Measurements from ENCODE around the gene PDE11A.

The PDE11A gene

GRCh38 chr2:177882501-177882900 is 190.1 kb downstream of the PDE11A start:
- Mint-ChIP-seq H3K4me1 (peaks cover 9% of the 10 kb centered on the region), H3K4me3 (no peak overlapping the region), H3K27ac (no peak overlapping the region), H3K36me3 (ENCODE audit: low read depth) (no peaks in the 10 kb centered on the region), H3K27me3 (ENCODE audit: low read depth, poor library complexity) (no peaks in the 10 kb centered on the region), H3K9me3 (peaks cover 6% of the 10 kb centered on the region)
- no peak for TF ChIP-seq CTCF (IDR thresholded peaks at IDR 0.05)
- no peak for DNase-seq

GRCh38 chr2:177881921-177882320 is 190.7 kb downstream of the PDE11A start:
- peaks cover 6% of the 10 kb centered on the region for H3K4me1 Mint-ChIP-seq
- DNase-seq = no peak
- H3K4me3 Mint-ChIP-seq = no peak overlapping the region
- TF ChIP-seq CTCF (IDR thresholded peaks at IDR 0.05) = no peak
- no peaks in the 10 kb centered on the region for H3K27me3 Mint-ChIP-seq (ENCODE audit: low read depth, poor library complexity)
- no peaks in the 10 kb centered on the region for H3K36me3 Mint-ChIP-seq (ENCODE audit: low read depth)
- peaks cover 6% of the 10 kb centered on the region for H3K9me3 Mint-ChIP-seq
- H3K27ac Mint-ChIP-seq = no peak overlapping the region

- Mint-ChIP-seq H3K4me1 (no peaks in the 10 kb centered on the region), H3K27me3 (ENCODE audit: low read depth, poor library complexity) (no peaks in the 10 kb centered on the region), H3K36me3 (ENCODE audit: low read depth) (no peaks in the 10 kb centered on the region), H3K9me3 (peaks cover 6% of the 10 kb centered on the region), H3K27ac (no peak overlapping the region), H3K4me3 (no peak overlapping the region)
- TF ChIP-seq CTCF (IDR thresholded peaks at IDR 0.05) = no peak
- DNase-seq = no peak
Measured at GRCh38 chr2:177881008-177881747, 191.4 kb downstream of the PDE11A start.

- H3K9me3 Mint-ChIP-seq = peaks cover 6% of the 10 kb centered on the region
- no peaks in the 10 kb centered on the region for H3K27me3 Mint-ChIP-seq (ENCODE audit: low read depth, poor library complexity)
- DNase-seq = no peak
- no peak for TF ChIP-seq CTCF (IDR thresholded peaks at IDR 0.05)
- H3K27ac Mint-ChIP-seq = no peak overlapping the region
- no peak overlapping the region for H3K4me3 Mint-ChIP-seq
- no peaks in the 10 kb centered on the region for H3K36me3 Mint-ChIP-seq (ENCODE audit: low read depth)
- H3K4me1 Mint-ChIP-seq = no peaks in the 10 kb centered on the region
Measured at GRCh38 chr2:177880285-177880684, 192.3 kb downstream of the PDE11A start.

- Mint-ChIP-seq H3K4me1 (no peaks in the 10 kb centered on the region), H3K36me3 (ENCODE audit: low read depth) (no peaks in the 10 kb centered on the region), H3K4me3 (no peak overlapping the region), H3K27me3 (ENCODE audit: low read depth, poor library complexity) (no peaks in the 10 kb centered on the region), H3K27ac (no peak overlapping the region), H3K9me3 (peaks cover 6% of the 10 kb centered on the region)
- TF ChIP-seq CTCF (IDR thresholded peaks at IDR 0.05) = no peak
- DNase-seq = no peak
Measured at GRCh38 chr2:177876950-177877349, 195.6 kb downstream of the PDE11A start.

GRCh38 chr2:177874686-177875085 is 197.9 kb downstream of the PDE11A start:
- no peaks in the 10 kb centered on the region for H3K27me3 Mint-ChIP-seq (ENCODE audit: low read depth, poor library complexity)

More at GRCh38 chr2:177874686-177875085, 197.9 kb downstream of the PDE11A start:
- Mint-ChIP-seq H3K27ac (no peak overlapping the region), H3K9me3 (no peaks in the 10 kb centered on the region), H3K4me3 (no peak overlapping the region), H3K36me3 (ENCODE audit: low read depth) (no peaks in the 10 kb centered on the region), H3K4me1 (no peaks in the 10 kb centered on the region)
- no peak for TF ChIP-seq CTCF (IDR thresholded peaks at IDR 0.05)
- no peak for DNase-seq

All from nephron progenitor cell (in vitro differentiated cells).